ENCODE measurements around the gene MUC21.
"Not testable (repeated sequence)": the region's sequence is repeated elsewhere in the genome, so short reads cannot be mapped to it uniquely, and the experiment has no call there.

Gene MUC21

GRCh38 chr6:31008165-31008564 lies 24.6 kb downstream of the MUC21 start:
- DNase-seq (ENCODE audit: low read depth in 2 of 2), result no peak

GRCh38 chr6:31009731-31010130 lies 26.2 kb downstream of the MUC21 start:
- DNase-seq (ENCODE audit: low read depth in 2 of 2), result no peak

GRCh38 chr6:31010393-31011060 lies 27.0 kb downstream of the MUC21 start, which contains the start of gene MUC22:
MUC22 (plus strand) TSS chr6:31010474; CDS start chr6:31010707, 233 bp downstream.
- DNase-seq (ENCODE audit: low read depth in 2 of 2), result no peak

- no peak for DNase-seq (ENCODE audit: low read depth in 2 of 2)
These were observed 27.6 kb downstream of the MUC21 start for GRCh38 chr6:31011153-31011552.

DNA sequence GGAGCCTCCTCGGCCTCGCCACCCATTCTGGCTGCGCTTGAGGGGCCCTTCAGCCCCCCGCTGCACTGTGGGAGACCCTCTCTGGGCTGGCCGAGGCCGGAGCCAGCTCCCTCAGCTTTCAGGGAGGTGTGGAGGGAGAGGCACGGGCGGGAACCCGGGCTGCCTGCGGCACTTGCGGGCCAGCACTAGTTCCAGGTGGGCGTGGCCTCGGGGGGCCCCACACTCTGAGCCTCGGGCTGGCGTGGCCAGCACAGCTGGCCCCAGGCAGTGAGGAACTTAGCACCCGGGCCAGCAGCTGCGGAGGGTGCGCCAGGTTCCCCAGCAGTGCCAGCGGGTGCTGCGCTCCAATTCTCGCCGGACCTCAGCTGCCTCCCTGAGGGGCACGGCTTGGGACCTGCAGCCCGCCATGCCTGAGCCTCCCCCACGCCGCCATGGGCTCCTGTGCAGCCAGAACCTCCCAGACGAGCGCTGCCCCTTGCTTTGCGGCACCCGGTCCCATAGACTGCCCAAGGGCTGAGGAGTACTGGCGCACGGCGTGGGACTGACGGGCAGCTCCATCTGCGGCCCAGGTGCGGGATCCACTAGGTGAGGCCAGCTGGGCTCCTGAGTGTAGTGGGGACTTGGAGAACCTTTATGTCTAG lies 33.3 kb downstream of the MUC21 start:
- no peak for DNase-seq (ENCODE audit: low read depth in 2 of 2)

- DNase-seq (ENCODE audit: low read depth in 2 of 2), result not testable (repeated sequence)
These were observed 33.9 kb downstream of the MUC21 start for GRCh38 chr6:31017436-31017835.

GRCh38 chr6:31020057-31020456 lies 36.5 kb downstream of the MUC21 start:
- DNase-seq (ENCODE audit: low read depth in 2 of 2), result no peak

- not testable (repeated sequence) for DNase-seq (ENCODE audit: low read depth in 2 of 2)
These were observed 37.2 kb downstream of the MUC21 start for GRCh38 chr6:31020631-31021255.

- not testable (repeated sequence) for DNase-seq (ENCODE audit: low read depth in 2 of 2)
These were observed 38.4 kb downstream of the MUC21 start for GRCh38 chr6:31021705-31022531.

DNA sequence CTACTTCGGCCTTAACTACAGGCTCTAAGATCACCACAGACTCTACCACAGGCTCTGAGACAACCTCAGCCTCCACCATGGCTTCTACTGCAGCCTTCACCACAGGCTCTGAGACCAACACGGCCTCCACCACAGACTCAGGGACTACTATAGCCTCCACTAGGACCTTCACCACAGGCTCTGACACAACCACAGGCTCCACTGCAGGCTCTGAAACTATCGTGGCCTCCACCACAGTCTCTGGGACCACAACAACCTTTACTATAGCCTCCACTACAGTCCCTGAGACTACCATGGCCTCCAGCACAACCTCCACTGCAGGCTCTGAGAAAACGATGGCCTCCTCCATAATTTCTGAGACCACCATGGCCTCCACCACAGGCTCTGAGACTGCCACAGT lies 42.1 kb downstream of the MUC21 start:
- DNase-seq (ENCODE audit: low read depth in 2 of 2), result no peak

GRCh38 chr6:31031095-31031494 lies 47.6 kb downstream of the MUC21 start:
- no peak for DNase-seq (ENCODE audit: low read depth in 2 of 2)

GRCh38 chr6:31033075-31033474 lies 49.6 kb downstream of the MUC21 start:
- no peak for DNase-seq (ENCODE audit: low read depth in 2 of 2)

DNA sequence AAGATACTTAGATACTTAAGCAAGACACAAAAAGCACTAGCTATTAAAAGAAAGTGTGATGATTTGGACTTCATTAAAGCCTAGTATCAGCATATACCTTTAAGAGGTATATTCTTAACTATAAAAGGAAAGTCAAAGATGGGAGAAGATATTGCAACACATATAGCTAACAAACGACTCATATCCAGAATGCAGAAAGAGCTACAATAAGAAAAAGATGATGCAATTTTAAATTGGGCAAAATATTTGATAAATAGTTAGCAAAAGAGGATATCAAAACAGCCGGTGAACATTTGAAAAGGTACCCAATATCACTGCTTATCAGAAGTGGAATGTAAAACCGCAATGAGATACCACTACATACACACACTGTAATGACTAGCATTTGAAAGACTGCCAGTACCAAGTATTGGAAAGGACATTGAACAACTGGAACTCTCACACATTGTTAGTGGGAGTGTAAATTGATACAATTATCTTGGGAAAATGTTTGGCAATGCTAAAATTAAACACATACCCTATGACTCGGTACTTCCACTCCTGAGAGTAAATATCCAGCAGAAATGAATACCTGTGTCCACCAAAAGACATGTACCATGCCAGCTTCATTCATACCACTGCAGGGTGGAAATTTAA lies 52.5 kb downstream of the MUC21 start:
- DNase-seq (ENCODE audit: low read depth in 2 of 2), result no peak

- DNase-seq (ENCODE audit: low read depth in 2 of 2), result no peak
These were observed 53.7 kb downstream of the MUC21 start for GRCh38 chr6:31037169-31037568.

DNA sequence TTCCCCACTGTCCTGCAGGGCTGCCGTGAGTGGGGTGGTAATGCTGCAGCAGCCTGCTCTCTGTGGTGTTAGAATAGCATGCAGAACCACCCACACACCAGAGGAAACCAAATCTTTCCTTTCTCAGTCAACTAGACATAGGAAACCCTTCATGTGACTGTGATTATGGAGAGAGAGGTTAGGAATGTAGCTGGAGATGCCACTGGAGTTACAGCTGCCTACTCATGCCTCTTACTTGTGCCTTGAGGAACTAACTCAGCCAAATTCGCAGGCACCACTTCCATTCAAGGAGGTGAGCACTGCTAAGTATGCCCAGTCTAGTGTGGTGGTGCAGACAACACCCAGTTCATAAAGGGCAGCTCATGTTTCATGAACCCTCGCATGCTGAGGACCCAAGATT lies 54.2 kb downstream of the MUC21 start:
- DNase-seq (ENCODE audit: low read depth in 2 of 2), result no peak

- DNase-seq (ENCODE audit: low read depth in 2 of 2), result no peak
These were observed 55.0 kb downstream of the MUC21 start for GRCh38 chr6:31038559-31038958.
